NCI-H146 (cell line): ENCODE data around the gene DNAAF8.

ENCODE experiments used
- DNase-seq: peaks from one replicate; lab custom pipeline; 2025; lab: John Stamatoyannopoulos, UW

Gene DNAAF8

GRCh38 chr16:4695473-4696171 lies 38.7 kb upstream of the DNAAF8 start:
- no peak for DNase-seq

- no peak for DNase-seq
Measured at GRCh38 chr16:4696172-4696904, 38.0 kb upstream of the DNAAF8 start.

- no peak for DNase-seq
Measured at GRCh38 chr16:4696905-4697847, 37.2 kb upstream of the DNAAF8 start.

- no peak for DNase-seq
Measured at GRCh38 chr16:4697848-4698291, 36.5 kb upstream of the DNAAF8 start.

DNA sequence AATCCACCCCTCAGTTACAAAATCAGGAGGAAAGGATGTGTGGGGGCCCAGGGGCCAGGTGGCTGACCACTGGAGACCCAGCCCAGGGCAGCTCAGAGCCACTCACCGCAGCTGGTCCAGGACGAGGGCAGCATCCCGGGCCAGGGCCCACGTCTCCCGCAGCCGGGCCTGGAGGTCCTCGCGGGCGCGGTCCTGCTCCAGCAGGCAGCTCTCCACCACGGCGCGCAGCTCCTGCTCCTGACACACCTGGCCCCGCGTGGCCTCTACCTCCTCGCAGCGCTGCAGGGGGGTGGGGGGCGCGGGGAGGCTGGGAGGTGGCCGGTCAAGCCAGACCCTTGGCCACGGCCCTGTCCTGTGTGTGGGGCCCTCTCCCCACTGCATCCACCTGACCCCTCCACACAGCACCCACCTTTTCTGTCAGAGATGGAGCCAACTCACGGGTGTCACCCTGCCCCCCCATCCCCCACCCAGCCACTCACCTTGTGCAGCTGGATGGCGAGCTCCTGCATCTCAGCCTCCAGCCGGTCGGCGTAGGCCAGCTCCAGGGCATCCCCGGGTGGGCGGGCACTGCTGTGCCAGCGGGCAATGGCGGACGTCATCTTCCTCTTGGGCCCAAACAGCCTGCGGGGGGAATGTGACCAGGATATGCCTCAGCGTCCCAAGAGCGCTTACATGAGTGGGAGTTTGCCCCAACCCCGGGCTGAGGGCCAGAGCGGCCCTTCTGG lies 35.9 kb upstream of the DNAAF8 start:
- DNase-seq = no peak

DNA sequence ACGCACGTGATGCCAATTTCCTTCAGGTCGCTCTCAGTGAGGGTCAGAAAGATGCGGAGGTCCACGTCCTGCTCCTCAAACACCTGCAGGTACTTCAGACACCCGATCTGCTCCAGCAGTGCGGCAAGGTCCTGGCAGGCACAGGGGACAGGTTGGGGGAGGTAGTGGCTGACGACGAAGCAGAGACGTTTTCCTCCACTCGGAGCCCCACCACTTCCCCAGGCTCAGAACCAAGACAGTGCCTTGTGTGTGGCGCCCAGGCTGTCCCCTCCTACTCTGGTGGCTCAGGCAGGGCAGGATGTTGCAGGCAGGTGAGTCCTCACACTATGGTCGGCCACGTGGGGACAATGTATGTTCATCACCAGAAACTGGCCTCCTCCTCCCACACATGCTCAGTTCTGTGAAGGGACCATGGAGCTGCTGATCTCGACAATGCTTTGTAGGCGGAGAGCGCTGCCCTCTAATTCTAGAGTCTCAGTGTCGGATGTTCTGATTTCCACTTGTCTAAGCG lies 35.2 kb upstream of the DNAAF8 start:
- DNase-seq = no peak

DNA sequence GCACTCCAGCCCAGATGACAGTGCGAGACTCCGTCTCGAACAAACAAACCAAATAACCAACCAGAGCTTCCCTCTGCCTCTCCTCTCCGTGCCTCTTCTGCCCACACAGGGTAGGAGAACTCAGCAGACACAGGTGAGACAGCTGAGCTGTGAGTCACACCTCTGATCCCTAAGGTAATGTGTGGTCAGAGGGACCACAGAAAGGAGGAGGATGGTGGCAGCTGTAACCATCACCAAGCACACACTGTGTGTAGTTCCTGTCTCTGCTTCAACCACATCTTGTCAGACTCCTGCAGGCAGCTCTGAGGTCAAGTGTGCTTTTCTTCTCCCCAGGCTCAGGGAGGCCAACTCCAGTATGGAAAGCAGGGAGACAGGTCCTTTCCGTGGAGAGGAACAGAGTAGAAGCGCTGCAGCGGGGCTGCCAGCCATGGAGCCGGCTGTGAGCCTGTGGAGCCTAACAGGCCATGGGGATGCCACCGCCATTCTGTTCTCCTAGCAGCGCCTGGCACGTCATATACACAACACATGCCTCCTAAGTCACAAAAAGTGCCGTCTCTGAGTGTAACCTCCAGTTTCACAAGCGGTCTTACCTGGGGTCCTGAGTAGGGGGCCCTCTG lies 33.8 kb upstream of the DNAAF8 start:
- DNase-seq = no peak

DNA sequence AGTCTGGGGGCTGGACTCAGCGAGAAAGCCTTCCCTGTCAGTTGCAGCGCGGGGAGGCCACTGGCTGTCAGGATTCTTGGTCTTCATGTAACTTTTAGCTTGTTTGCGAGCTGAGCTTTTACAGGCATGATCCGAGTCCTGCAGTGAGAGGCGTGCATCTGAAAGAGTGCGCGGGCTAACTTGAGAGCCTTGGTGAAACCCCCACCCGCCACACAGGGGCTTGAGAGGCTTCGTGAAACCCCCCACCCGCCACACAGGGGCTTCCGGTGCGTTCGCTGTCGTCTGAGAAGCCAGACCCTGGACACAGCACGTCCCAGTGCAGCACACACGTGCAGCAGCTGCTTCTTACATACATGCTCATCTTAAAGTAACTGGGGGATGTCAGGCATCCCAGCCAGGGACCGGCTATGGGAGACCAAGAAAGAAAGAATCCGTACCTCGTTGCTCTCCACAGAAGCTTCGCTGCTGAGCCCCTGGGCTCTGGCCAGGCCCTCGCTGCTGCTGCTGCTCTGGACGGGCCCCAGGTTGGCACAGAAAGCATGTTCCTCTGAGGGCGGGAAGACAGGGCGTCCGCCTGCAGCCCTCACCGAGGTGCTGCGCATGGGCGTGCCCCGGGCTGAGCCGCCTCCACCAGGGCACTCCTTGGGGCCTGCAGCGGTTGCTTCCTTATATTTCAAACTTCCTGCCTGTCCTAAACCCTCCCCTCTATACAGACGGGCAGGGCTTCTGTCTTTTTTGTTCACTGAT lies 33.2 kb upstream of the DNAAF8 start:
- DNase-seq = no peak

- DNase-seq = no peak
Measured at GRCh38 chr16:4701791-4702465, 32.4 kb upstream of the DNAAF8 start.

- DNase-seq = no peak
Measured at GRCh38 chr16:4702466-4702808, 31.9 kb upstream of the DNAAF8 start.

GRCh38 chr16:4703906-4704305 lies 30.4 kb upstream of the DNAAF8 start:
- no peak for DNase-seq

GRCh38 chr16:4704491-4704890 lies 29.8 kb upstream of the DNAAF8 start:
- DNase-seq = no peak

- DNase-seq = no peak
Measured at GRCh38 chr16:4704913-4705312, 29.4 kb upstream of the DNAAF8 start.

DNA sequence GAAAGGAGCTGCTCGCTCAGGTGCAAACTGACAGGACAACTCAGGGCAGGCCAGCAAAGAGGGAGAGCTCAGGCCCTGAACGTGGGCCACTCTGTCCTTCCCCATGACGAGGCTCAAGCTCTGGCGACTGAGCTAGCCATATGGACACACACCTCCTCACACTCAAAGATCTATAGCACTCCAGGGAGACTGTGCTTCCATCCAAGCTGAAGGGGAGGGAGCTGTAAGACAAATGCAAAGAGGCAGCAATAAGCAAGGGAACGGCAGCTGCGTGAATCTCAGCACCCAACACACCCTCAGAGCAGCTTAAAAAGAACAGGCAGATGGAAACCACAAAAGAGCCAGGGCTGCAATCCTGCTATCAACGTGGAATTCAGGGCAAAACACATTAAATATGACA lies 27.5 kb upstream of the DNAAF8 start:
- DNase-seq = no peak

- no peak for DNase-seq
Measured at GRCh38 chr16:4709481-4709880, 24.9 kb upstream of the DNAAF8 start.

- DNase-seq = no peak
Measured at GRCh38 chr16:4713663-4714501, 20.5 kb upstream of the DNAAF8 start.

GRCh38 chr16:4714996-4715395 lies 19.3 kb upstream of the DNAAF8 start:
- no peak for DNase-seq

GRCh38 chr16:4718466-4718865 lies 15.9 kb upstream of the DNAAF8 start:
- DNase-seq = no peak
